SK-N-SH (cell line): ENCODE measurements around the gene GCH1. TPM values are rescaled to one million over a fixed set of nuclear protein-coding genes. Genes with fewer than 3 reads are reported as not detected.

Source experiments
- CTCF ChIA-PET: fragments of 300-600, 350-600 bp; formaldehyde crosslinking; extraction: SDS; loops from one replicate; lab custom pipeline; 2021; lab: Yijun Ruan, JAX
- POLR2A ChIA-PET: fragments of 350-600 bp; sonication (Branson Sonifier 250); formaldehyde crosslinking; extraction: SDS; loops from one replicate; lab custom pipeline; 2020; ENCODE audit warnings: antibody characterized with exemption, inconsistent platforms; lab: Yijun Ruan, JAX
- DNase-seq: peaks from one replicate; pipeline ENCODE4 v3.0.0; 2012
- H2AFZ ChIP-seq: fragments of 200-600 bp; sonication (generic); 2 replicates; pipeline ENCODE4 v1.8.1; 2016; ENCODE audit warnings: antibody characterized with exemption, mild to moderate bottlenecking, low read depth
- H3F3A ChIP-seq: fragments of 200-600 bp; sonication (generic); replicated peaks from 2 replicates; pipeline ENCODE3; 2016; ENCODE audit warnings: antibody characterized with exemption, mild to moderate bottlenecking; ENCODE audit not compliant: insufficient read depth
- H3K27ac ChIP-seq, 2 experiments: fragments of 200-500 bp in 1 of 2; fragments of 200-600 bp in 1 of 2; sonication (Bioruptor generic) in 1 of 2; sonication (generic), shearing (Covaris generic) in 1 of 2; 2 replicates each; pipeline versions ENCODE4 v1.5.1 to v1.6.1; 2014 to 2016; ENCODE audit warnings: low read depth in 2 of 2, inconsistent platforms in 1 of 2, low read length in 1 of 2, mild to moderate bottlenecking in 1 of 2, mixed read lengths in 1 of 2
- H3K27me3 ChIP-seq: fragments of 200-600 bp; sonication (generic), shearing (Covaris generic); 2 replicates; pipeline ENCODE4 v1.6.1; 2016; ENCODE audit warnings: mixed run types; ENCODE audit not compliant: insufficient read depth
- H3K36me3 ChIP-seq, 2 experiments: fragments of 200-500 bp in 1 of 2; fragments of 200-600 bp in 1 of 2; sonication (Bioruptor generic) in 1 of 2; sonication (generic) in 1 of 2; replicated peaks in 1 of 2; 2 replicates each; pipeline versions ENCODE3 to v1.5.1; 2014 to 2016; ENCODE audit warnings: low read length in 1 of 2, mild to moderate bottlenecking in 1 of 2; ENCODE audit not compliant: insufficient read depth in 2 of 2, control insufficient read depth in 1 of 2
- H3K4me1 ChIP-seq, 2 experiments: fragments of 200-500 bp in 1 of 2; fragments of 200-600 bp in 1 of 2; sonication (Bioruptor generic) in 1 of 2; sonication (generic), shearing (Covaris generic) in 1 of 2; 2 replicates each; pipeline versions ENCODE4 v1.5.1 to v1.6.1; 2014 to 2016; ENCODE audit warnings: low read depth in 1 of 2, low read length in 1 of 2, mixed run types in 1 of 2; ENCODE audit not compliant: insufficient read depth in 2 of 2, control insufficient read depth in 1 of 2
- H3K4me2 ChIP-seq: fragments of 200-600 bp; sonication (generic), shearing (Covaris generic); 2 replicates; pipeline ENCODE4 v1.6.1; 2017; ENCODE audit warnings: mixed run types
- H3K4me3 ChIP-seq, 2 experiments: fragments of 200-500 bp in 1 of 2; fragments of 200-600 bp in 1 of 2; sonication (Bioruptor generic) in 1 of 2; sonication (generic), shearing (Covaris generic) in 1 of 2; 2 replicates each; pipeline versions ENCODE4 v1.5.1 to v1.8.1; 2014 to 2016; ENCODE audit warnings: low read depth in 2 of 2, inconsistent platforms in 1 of 2, low read length in 1 of 2, mild to moderate bottlenecking in 1 of 2, mixed read lengths in 1 of 2, moderate library complexity in 1 of 2
- H3K79me2 ChIP-seq: fragments of 200-600 bp; sonication (generic); 2 replicates; pipeline ENCODE4 v1.8.1; 2017; ENCODE audit warnings: mild to moderate bottlenecking; ENCODE audit not compliant: insufficient read depth
- H3K9ac ChIP-seq: fragments of 200-600 bp; sonication (generic); 2 replicates; pipeline ENCODE4 v1.6.1; 2017; ENCODE audit warnings: mixed run types
- H3K9me2 ChIP-seq: fragments of 200-600 bp; sonication (generic); 2 replicates; pipeline ENCODE4 v1.6.1; 2017; ENCODE audit warnings: mixed run types
- H3K9me3 ChIP-seq: fragments of 200-600 bp; sonication (generic); 2 replicates; pipeline ENCODE4 v1.6.1; 2017; ENCODE audit warnings: mixed run types, mild to moderate bottlenecking, moderate library complexity
- H4K20me1 ChIP-seq: fragments of 200-600 bp; sonication (generic); 2 replicates; pipeline ENCODE4 v1.6.1; 2017; ENCODE audit warnings: mild to moderate bottlenecking, mixed run types; ENCODE audit not compliant: insufficient read depth
- CTCF ChIP-seq: fragments of 200-600 bp; sonication (generic); IDR thresholded peaks from 2 replicates; pipeline ENCODE4 v1.6.1; 2017; ENCODE audit warnings: antibody characterized with exemption, mild to moderate bottlenecking, moderate library complexity
- EP300 ChIP-seq, 2 experiments: IDR thresholded peaks; 2 replicates each; pipeline versions ENCODE4 v1.4.0 to v1.6.1; 2012; ENCODE audit warnings: borderline replicate concordance in 1 of 2, low read depth in 1 of 2, low read length in 1 of 2
- EZH2phosphoT487 ChIP-seq: fragments of 200-600 bp; sonication (generic); IDR thresholded peaks from 2 replicates; pipeline ENCODE4 v1.6.1; 2017; ENCODE audit warnings: low read depth, mixed run types, mild to moderate bottlenecking, antibody characterized with exemption, moderate library complexity, borderline replicate concordance
- FOXM1 ChIP-seq: IDR thresholded peaks from 2 replicates; pipeline ENCODE4 v1.4.0; 2012; ENCODE audit warnings: low read depth, mild to moderate bottlenecking
- GATA2 ChIP-seq: sonication (generic); formaldehyde crosslinking; IDR thresholded peaks from 2 replicates; pipeline ENCODE4 v1.5.0; 2020; ENCODE audit warnings: mild to moderate bottlenecking, missing genetic modification reagents
- MXI1 ChIP-seq: IDR thresholded peaks from 2 replicates; pipeline ENCODE4 v1.6.1; 2012; ENCODE audit warnings: mild to moderate bottlenecking, low read depth, low read length, improper control_type of control experiment
- PBX3 ChIP-seq: IDR thresholded peaks from 2 replicates; pipeline ENCODE4; 2012
- RAD21 ChIP-seq: IDR thresholded peaks from 2 replicates; pipeline ENCODE4 v1.6.1; 2012; ENCODE audit warnings: mild to moderate bottlenecking, low read length
- REST ChIP-seq: IDR thresholded peaks from 2 replicates; pipeline ENCODE4 v1.6.1; 2012; ENCODE audit warnings: mild to moderate bottlenecking, low read depth, low read length, moderate library complexity
- RXRA ChIP-seq: IDR thresholded peaks from 2 replicates; pipeline ENCODE4 v1.4.0; 2012; ENCODE audit warnings: low read depth, mild to moderate bottlenecking, borderline replicate concordance
- TCF12 ChIP-seq: IDR thresholded peaks from 2 replicates; pipeline ENCODE4 v1.4.0; 2012
- USF1 ChIP-seq: IDR thresholded peaks from 2 replicates; pipeline ENCODE4 v1.4.0; 2012; ENCODE audit warnings: low read depth, borderline replicate concordance
- WGBS: methylation state at CpG from one replicate; pipeline ENCODE4 v1.1.6; 2017; ENCODE audit warnings: low lambda C conversion rate; 5-methylcytosine and 5-hydroxymethylcytosine counted together
- polyA plus RNA-seq, 3 experiments: library from polyadenylated mRNA; depleted of rRNA; stranded (reverse); fragments of >200 nt; gene quantifications; 2 replicates each; pipeline ENCODE4 v1.2.3, GENCODE V29; 2012

The GCH1 gene
- polyA plus RNA-seq, 1 of the 3 experiments (the other 2 are of a cell fraction) = 2.2 TPM

GRCh38 chr14:54794796-54795195, 107.8 kb downstream of the GCH1 start:
- Histone ChIP-seq H3K9me2 (no peaks in the 10 kb centered on the region), H3K9ac (no peak overlapping the region), H3F3A (peaks cover 27% of the 10 kb centered on the region), H3K27ac (no peak overlapping the region), H3K4me1 (peaks cover 0 to 14% of the 10 kb centered on the region in 2 experiments; a peak in 2 of 4 replicates), H3K27me3 (no peaks in the 10 kb centered on the region), H4K20me1 (no peaks in the 10 kb centered on the region), H3K9me3 (no peaks in the 10 kb centered on the region), H3K4me2 (no peak overlapping the region), H2AFZ (no peak overlapping the region), H3K79me2 (no peaks in the 10 kb centered on the region), H3K36me3 (peaks cover 21 to 31% of the 10 kb centered on the region in 2 experiments), H3K4me3 (no peak overlapping the region)
- 97% methylated on average over 3 of the region's 3 CpGs for WGBS
- POLR2A ChIA-PET = no interaction called here
- TF ChIP-seq MXI1 (no peak), TCF12 (no peak), PBX3 (no peak), RAD21 (no peak), GATA2 (no peak), CTCF (no peak), RXRA (no peak), FOXM1 (no peak), EZH2phosphoT487 (no peak), REST (no peak), EP300 (IDR thresholded peaks at IDR 0.05; ENCODE audit: borderline replicate concordance in 1 of 2, low read depth in 1 of 2, low read length in 1 of 2) (no peak), USF1 (no peak)
- no peak for DNase-seq
- CTCF ChIA-PET = interaction anchor here (0.9 to 5.7 kb wide), 5 partner anchors 11 to 284 kb away, joined by 3 to 49 read pairs (median 6); no protein-coding TSS in a partner anchor
